Spleen (tissue), 11 donors: ENCODE measurements around the gene GHRL. TPM values are rescaled to one million over a fixed set of nuclear protein-coding genes. Genes with fewer than 3 reads are reported as not detected.

Experiments used
- DNase-seq: peaks from one replicate; pipeline ENCODE4 v3.0.0-alpha.2; 2020
- H3K27ac ChIP-seq, 8 donors: fragments of 200-600 bp; sonication (generic) in 7 of 8; 1 replicate in 4 of 8; 2 replicates in 4 of 8; pipeline versions ENCODE4 v1.5.0 to v1.8.0; 2016 to 2021; ENCODE audit warnings: inconsistent platforms in 4 of 8, mild to moderate bottlenecking in 4 of 8, moderate library complexity in 1 of 8
- H3K27me3 ChIP-seq, 7 donors: fragments of 200-600 bp; sonication (generic) in 6 of 7; replicated peaks in 1 of 7; 1 replicate in 4 of 7; 2 replicates in 3 of 7; pipeline versions ENCODE4 v1.5.0 to v1.8.0; 2016 to 2021; ENCODE audit warnings: inconsistent platforms in 3 of 7, mild to moderate bottlenecking in 1 of 7
- H3K36me3 ChIP-seq, 6 donors: fragments of 200-600 bp; sonication (generic) in 5 of 6; 1 replicate in 4 of 6; 2 replicates in 2 of 6; pipeline versions ENCODE4 v1.5.0 to v1.8.0; 2016 to 2021; ENCODE audit warnings: inconsistent platforms in 2 of 6
- H3K4me1 ChIP-seq, 6 donors: fragments of 200-600 bp; sonication (generic) in 5 of 6; 1 replicate in 3 of 6; 2 replicates in 3 of 6; pipeline versions ENCODE4 v1.5.0 to v1.8.0; 2016 to 2021; ENCODE audit warnings: inconsistent platforms in 3 of 6
- H3K4me3 ChIP-seq, 8 donors: fragments of 200-600 bp; sonication (generic) in 7 of 8; 1 replicate in 4 of 8; 2 replicates in 4 of 8; pipeline versions ENCODE4 v1.5.0 to v1.8.0; 2016 to 2021; ENCODE audit warnings: inconsistent platforms in 4 of 8, mild to moderate bottlenecking in 4 of 8, moderate library complexity in 2 of 8
- H3K9me3 ChIP-seq, 8 donors: fragments of 200-600 bp; sonication (generic) in 7 of 8; 1 replicate in 4 of 8; 2 replicates in 4 of 8; pipeline versions ENCODE4 v1.5.0 to v1.8.0; 2016 to 2021; ENCODE audit warnings: inconsistent platforms in 4 of 8
- CTCF ChIP-seq, 11 experiments: fragments of 200-600 bp in 7 of 11; fragments of 450-650 bp in 4 of 11; sonication (generic) in 4 of 11; IDR thresholded peaks in 8 of 11; conservative IDR thresholded peaks in 3 of 11; 1 replicate in 7 of 11; 2 replicates in 4 of 11; pipeline versions ENCODE4 v1.4.0 to v1.8.0; 2016 to 2021; ENCODE audit warnings: antibody characterized with exemption in 11 of 11, inconsistent platforms in 4 of 11, mild to moderate bottlenecking in 1 of 11
- POLR2A ChIP-seq, 3 donors: fragments of 450-650 bp; IDR thresholded peaks; one replicate each; pipeline ENCODE4 v1.5.1; 2017; ENCODE audit warnings: antibody characterized with exemption in 3 of 3, mild to moderate bottlenecking in 1 of 3
- POLR2AphosphoS5 ChIP-seq, 3 donors: sonication (generic); formaldehyde crosslinking; IDR thresholded peaks; one replicate each; pipeline ENCODE4 v1.5.1; 2017; ENCODE audit warnings: antibody characterized with exemption in 3 of 3
- WGBS, 5 donors: extraction: QIAGEN DNeasy Blood & Tissue Kit in 3 of 5; methylation state at CpG; one replicate each; pipeline versions ENCODE4 v1.1.5 to v1.1.7; 2013 to 2018; 5-methylcytosine and 5-hydroxymethylcytosine counted together
- intact Hi-C: fragments of 100-400 bp; cut with DNase I; formaldehyde crosslinking; loops from one replicate; pipeline ENCODE4 v1.15.0; 2023; ENCODE audit warnings: low total_unique reads
- polyA plus RNA-seq, 3 donors: library from polyadenylated mRNA; stranded (reverse); fragments of 200-250 nt; gene quantifications; one replicate each; pipeline ENCODE4 v1.2.1, GENCODE V29; 2013
- total RNA-seq, 7 donors: library from RNA; depleted of rRNA in 3 of 7; stranded (reverse); fragments of >200 nt in 3 of 7; fragmentation: NEBNext Ultra II Directional in 4 of 7; extraction: Animal tissue kit (Norgen Biotek cat#: 25700) in 4 of 7; gene quantifications; one replicate each; pipeline versions ENCODE4 v1.1.0 to v1.2.1, GENCODE V29; 2016 to 2021
- donor health status: healthy with polysubstance abuse.
- donor health status: DM: no; HTN: no; CAD: no; lungs with moderate emphysema.
- donor health status: DM: no; HTN: no; CAD: no.
- donor health status: Bipolar disorder and iron deficiency.
- donor health status: healthy.
- donor health status: DM: no; HTN: no; CAD: no.
- donor health status: DM: yes; HTN: yes; CAD: no.

GHRL gene
- total and polyA plus RNA-seq, 10 donors: 1.1 to 8.0 (median 4.0) TPM

DNA sequence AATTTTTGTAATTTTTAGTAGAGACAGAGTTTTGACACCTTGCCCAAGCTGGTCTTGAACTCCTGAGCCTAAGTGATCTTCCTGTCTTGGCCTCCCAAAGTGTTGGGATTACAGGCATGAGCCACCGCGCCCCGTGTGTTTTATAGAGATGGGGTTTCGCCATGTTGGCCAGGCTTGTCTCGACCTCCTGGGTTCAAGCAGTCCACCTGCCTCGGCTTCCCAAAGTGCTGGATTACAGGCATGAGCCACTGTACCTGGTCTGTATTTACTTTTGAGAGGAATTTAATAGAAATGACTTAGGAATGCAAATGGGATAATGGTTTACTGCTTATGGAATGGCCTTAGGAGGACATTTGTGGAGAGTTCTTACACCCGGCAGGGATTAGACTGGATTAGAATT lies 33.7 kb downstream of the GHRL start:
- TF ChIP-seq CTCF (IDR thresholded peaks at IDR 0.05 in 8 of 11, conservative IDR thresholded peaks at IDR 0.05 in 3 of 11) (no peak), POLR2AphosphoS5 (IDR thresholded peaks at IDR 0.05) (no peak), POLR2A (IDR thresholded peaks at IDR 0.05) (no peak)
- H3K36me3 ChIP-seq: peaks cover 0 to 100% (median 50%) of the 10 kb centered on the region in 6 donors
- no peaks in the 10 kb centered on the region for H3K27me3 ChIP-seq
- DNase-seq: peak; percentile 9
- H3K27ac ChIP-seq: peak overlapping the region in 1 of 8 donors; percentile 1
- 88 to 97% (median 96%) methylated on average over 7 of the region's 7 CpGs for WGBS, 5 donors
- H3K9me3 ChIP-seq: no peaks in the 10 kb centered on the region
- intact Hi-C loops: no loop called here
- peaks cover under 1 to 86% (median 38%) of the 10 kb centered on the region in 6 donors for H3K4me1 ChIP-seq
- H3K4me3 ChIP-seq: no peak overlapping the region

DNA sequence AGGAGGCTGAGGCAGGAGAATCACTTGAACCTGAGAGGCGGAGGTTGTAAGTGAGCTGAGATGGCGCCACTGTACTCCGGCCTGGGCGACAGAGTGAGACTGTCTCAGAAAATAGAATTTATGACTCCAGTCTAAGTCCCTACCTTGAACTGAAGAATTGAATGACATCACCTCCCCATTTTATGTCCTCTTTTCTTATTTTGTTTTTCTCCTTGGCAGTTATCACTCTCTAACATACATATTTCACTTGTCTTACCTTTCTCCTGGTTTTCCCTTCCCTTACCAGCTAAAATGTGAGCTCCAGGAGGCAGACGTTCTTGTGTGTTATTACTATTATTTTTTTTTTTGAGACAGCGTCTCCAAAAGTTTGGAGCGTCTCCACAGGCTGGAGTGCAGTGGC lies 36.9 kb downstream of the GHRL start:
- Histone ChIP-seq H3K27me3 (no peaks in the 10 kb centered on the region), H3K27ac (peak overlapping the region in 1 of 8 donors; percentile 40), H3K4me3 (no peak overlapping the region), H3K36me3 (peaks cover 0 to 100% (median 47%) of the 10 kb centered on the region in 6 donors), H3K9me3 (no peaks in the 10 kb centered on the region), H3K4me1 (peaks cover 3 to 87% (median 41%) of the 10 kb centered on the region in 6 donors)
- 80 to 97% (median 95%) methylated on average over 7 of the region's 7 CpGs for WGBS, 5 donors
- no peak for DNase-seq
- no peak for TF ChIP-seq POLR2AphosphoS5 (IDR thresholded peaks at IDR 0.05)
- TF ChIP-seq POLR2A (IDR thresholded peaks at IDR 0.05): no peak
- no peak for TF ChIP-seq CTCF (IDR thresholded peaks at IDR 0.05 in 8 of 11, conservative IDR thresholded peaks at IDR 0.05 in 3 of 11)
- intact Hi-C loops: no loop called here

DNA sequence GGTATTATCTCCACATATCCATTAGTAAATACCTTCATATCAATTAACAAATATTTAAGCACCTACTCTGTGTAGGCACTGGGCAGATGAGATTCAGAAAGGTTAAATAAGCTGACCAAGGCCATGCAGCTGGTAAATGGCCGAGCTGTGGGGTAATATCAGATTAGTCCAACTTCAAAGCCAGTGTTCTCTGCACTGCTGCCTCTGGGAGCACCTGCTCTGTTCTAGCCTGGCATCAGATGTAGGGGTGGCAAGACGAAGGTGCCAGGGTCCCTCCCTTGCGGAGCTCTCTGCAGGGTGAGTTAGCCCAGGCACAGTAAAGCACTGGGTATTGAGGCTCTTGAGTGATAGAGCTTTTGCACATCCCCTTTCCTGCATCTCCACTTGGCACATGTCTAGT lies 39.0 kb downstream of the GHRL start:
- 92 to 94% (median 93%) methylated on average over 3 of the region's 3 CpGs for WGBS, 5 donors
- Histone ChIP-seq H3K4me3 (no peak overlapping the region), H3K9me3 (no peaks in the 10 kb centered on the region), H3K27ac (peak overlapping the region in 1 of 8 donors; percentile 5), H3K27me3 (no peaks in the 10 kb centered on the region), H3K4me1 (peaks cover 16 to 87% (median 62%) of the 10 kb centered on the region in 6 donors), H3K36me3 (peaks cover 0 to 84% (median 31%) of the 10 kb centered on the region in 6 donors)
- intact Hi-C loops: no loop called here
- TF ChIP-seq POLR2A (IDR thresholded peaks at IDR 0.05) (no peak), CTCF (IDR thresholded peaks at IDR 0.05 in 8 of 11, conservative IDR thresholded peaks at IDR 0.05 in 3 of 11) (no peak), POLR2AphosphoS5 (IDR thresholded peaks at IDR 0.05) (no peak)
- peak; percentile 38 for DNase-seq

DNA sequence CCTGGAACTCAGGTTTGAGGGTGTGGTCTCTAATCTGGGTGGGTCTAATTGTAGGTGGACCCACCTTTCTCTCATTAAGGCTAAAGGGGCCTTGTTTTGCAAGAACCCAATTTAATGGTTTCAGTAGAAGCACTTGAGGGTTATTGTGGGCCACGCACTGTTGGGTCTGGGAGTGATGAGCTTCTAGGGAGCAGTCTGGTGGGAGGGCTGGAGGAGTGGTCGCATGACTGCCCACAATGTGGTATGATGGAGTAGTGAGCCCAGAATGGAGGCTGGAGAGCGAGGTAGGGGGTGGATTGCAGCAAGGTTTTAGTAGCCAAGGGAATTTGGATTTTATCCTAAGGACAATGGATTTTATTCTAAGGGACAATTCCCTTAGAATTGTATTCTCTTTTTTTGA lies 41.7 kb downstream of the GHRL start:
- intact Hi-C loops: no loop called here
- Histone ChIP-seq H3K9me3 (peaks cover 0 to 8% (median 3%) of the 10 kb centered on the region in 8 donors), H3K36me3 (peaks cover 0 to 56% (median 23%) of the 10 kb centered on the region in 6 donors), H3K27ac (peak overlapping the region in 3 of 8 donors; percentile 1 to 97 (median 93)), H3K4me3 (peak overlapping the region in 2 of 8 donors; percentile 14 to 93), H3K4me1 (peaks cover 16 to 84% (median 65%) of the 10 kb centered on the region in 6 donors), H3K27me3 (no peaks in the 10 kb centered on the region)
- no peak for TF ChIP-seq POLR2AphosphoS5 (IDR thresholded peaks at IDR 0.05)
- TF ChIP-seq CTCF (IDR thresholded peaks at IDR 0.05 in 8 of 11, conservative IDR thresholded peaks at IDR 0.05 in 3 of 11): no peak
- TF ChIP-seq POLR2A (IDR thresholded peaks at IDR 0.05): no peak
- 85 to 96% (median 93%) methylated on average over 3 of the region's 3 CpGs for WGBS, 5 donors
- DNase-seq: peak; percentile 37
